ENCODE data around the gene CACNA2D3. TPM values are rescaled to one million over a fixed set of nuclear protein-coding genes. Genes with fewer than 3 reads are reported as not detected.

Gene CACNA2D3
- total RNA-seq, 6 donors from 2014 or later = 2.9 to 16.8 (median 4.9) TPM

- Histone ChIP-seq H3K9me3 (no peaks in the 10 kb centered on the region), H3K4me3 (no peak overlapping the region), H3K27ac (no peak overlapping the region), H3K36me3 (no peaks in the 10 kb centered on the region), H3K4me1 (no peaks in the 10 kb centered on the region), H3K27me3 (no peaks in the 10 kb centered on the region)
- TF ChIP-seq EP300 (IDR thresholded peaks at IDR 0.05) = no peak
- TF ChIP-seq, protein P1, sequence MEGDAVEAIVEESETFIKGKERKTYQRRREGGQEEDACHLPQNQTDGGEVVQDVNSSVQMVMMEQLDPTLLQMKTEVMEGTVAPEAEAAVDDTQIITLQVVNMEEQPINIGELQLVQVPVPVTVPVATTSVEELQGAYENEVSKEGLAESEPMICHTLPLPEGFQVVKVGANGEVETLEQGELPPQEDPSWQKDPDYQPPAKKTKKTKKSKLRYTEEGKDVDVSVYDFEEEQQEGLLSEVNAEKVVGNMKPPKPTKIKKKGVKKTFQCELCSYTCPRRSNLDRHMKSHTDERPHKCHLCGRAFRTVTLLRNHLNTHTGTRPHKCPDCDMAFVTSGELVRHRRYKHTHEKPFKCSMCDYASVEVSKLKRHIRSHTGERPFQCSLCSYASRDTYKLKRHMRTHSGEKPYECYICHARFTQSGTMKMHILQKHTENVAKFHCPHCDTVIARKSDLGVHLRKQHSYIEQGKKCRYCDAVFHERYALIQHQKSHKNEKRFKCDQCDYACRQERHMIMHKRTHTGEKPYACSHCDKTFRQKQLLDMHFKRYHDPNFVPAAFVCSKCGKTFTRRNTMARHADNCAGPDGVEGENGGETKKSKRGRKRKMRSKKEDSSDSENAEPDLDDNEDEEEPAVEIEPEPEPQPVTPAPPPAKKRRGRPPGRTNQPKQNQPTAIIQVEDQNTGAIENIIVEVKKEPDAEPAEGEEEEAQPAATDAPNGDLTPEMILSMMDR (IDR thresholded peaks at IDR 0.05) = no peak
- TF ChIP-seq POLR2AphosphoS5 (IDR thresholded peaks at IDR 0.05) = no peak
- no peak for TF ChIP-seq POLR2A (IDR thresholded peaks at IDR 0.05)
- ATAC-seq (ENCODE audit: low FRiP score in 2 of 2) (no peak), DNase-seq (no peak)
- 77 to 85% methylated on average over 2 of the region's 2 CpGs for WGBS, 2 donors
Observed at GRCh38 chr3:54771050-54771449, 648.7 kb downstream of the CACNA2D3 start.

DNA sequence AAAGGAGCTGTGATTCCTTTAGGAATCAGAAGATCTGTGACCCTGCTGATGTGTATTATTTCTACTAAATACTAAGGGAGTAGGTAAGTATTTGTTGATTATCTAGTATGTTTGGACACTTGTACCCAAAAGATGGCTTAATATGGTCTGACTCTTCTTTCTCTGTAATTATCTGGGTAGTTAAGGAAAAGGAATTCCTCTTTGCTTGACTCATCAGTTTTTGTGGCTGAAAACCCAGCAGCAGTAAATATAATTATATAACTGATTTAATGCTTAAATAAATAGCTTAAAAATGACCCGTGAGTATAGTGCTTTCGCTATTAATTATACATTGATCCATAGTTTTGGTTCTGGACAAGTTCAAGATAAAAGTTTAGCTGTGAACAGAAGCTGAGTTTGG, 649.7 kb downstream of the CACNA2D3 start:
- no peaks in the 10 kb centered on the region for H3K27me3 ChIP-seq
- DNase-seq (no peak), ATAC-seq (ENCODE audit: low FRiP score in 2 of 2) (no peak)
- H3K4me3 ChIP-seq = no peak overlapping the region
- H3K4me1 ChIP-seq = no peaks in the 10 kb centered on the region
- 90 to 94% methylated on average over 2 of the region's 2 CpGs for WGBS, 2 donors
- H3K27ac ChIP-seq = no peak overlapping the region
- TF ChIP-seq POLR2AphosphoS5 (IDR thresholded peaks at IDR 0.05) = no peak
- no peak for TF ChIP-seq EP300 (IDR thresholded peaks at IDR 0.05)
- TF ChIP-seq, protein P1 (IDR thresholded peaks at IDR 0.05) = no peak
- no peak for TF ChIP-seq POLR2A (IDR thresholded peaks at IDR 0.05)
- no peaks in the 10 kb centered on the region for H3K36me3 ChIP-seq
- H3K9me3 ChIP-seq = no peaks in the 10 kb centered on the region

DNA sequence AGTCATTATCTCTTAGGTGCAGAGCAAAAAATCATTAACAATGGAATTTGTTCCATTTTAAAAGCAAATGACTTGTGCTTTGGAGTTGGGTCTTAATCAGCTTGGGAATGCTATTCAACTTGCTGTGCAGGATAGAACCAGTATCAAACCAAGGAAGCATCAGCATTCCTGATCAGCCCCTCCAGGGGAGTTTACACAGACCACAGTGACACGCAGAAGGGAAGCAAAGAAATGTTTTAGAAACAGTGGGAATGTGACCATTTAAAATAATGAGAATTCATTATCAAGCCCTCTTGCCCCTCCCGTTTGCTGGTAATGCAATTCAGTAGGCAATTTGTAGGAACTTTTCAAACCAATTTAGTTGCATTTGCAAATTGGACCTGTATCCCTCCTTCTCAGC, 650.4 kb downstream of the CACNA2D3 start:
- H3K27me3 ChIP-seq = no peaks in the 10 kb centered on the region
- no peak overlapping the region for H3K27ac ChIP-seq
- no peaks in the 10 kb centered on the region for H3K9me3 ChIP-seq
- H3K4me3 ChIP-seq = no peak overlapping the region
- DNase-seq (no peak), ATAC-seq (ENCODE audit: low FRiP score in 2 of 2) (no peak)
- H3K4me1 ChIP-seq = no peaks in the 10 kb centered on the region
- TF ChIP-seq EP300 (IDR thresholded peaks at IDR 0.05) (no peak), POLR2AphosphoS5 (IDR thresholded peaks at IDR 0.05) (no peak), POLR2A (IDR thresholded peaks at IDR 0.05) (no peak)
- TF ChIP-seq, protein P1 (IDR thresholded peaks at IDR 0.05) = no peak
- 82 to 98% methylated on average over 2 of the region's 2 CpGs for WGBS, 2 donors
- H3K36me3 ChIP-seq = no peaks in the 10 kb centered on the region

GRCh38 chr3:54773271-54773670, 650.9 kb downstream of the CACNA2D3 start:
- no peak overlapping the region for H3K27ac ChIP-seq
- no peaks in the 10 kb centered on the region for H3K4me1 ChIP-seq
- TF ChIP-seq POLR2A (IDR thresholded peaks at IDR 0.05) (no peak), EP300 (IDR thresholded peaks at IDR 0.05) (no peak), POLR2AphosphoS5 (IDR thresholded peaks at IDR 0.05) (no peak)
- TF ChIP-seq, protein P1 (IDR thresholded peaks at IDR 0.05) = no peak
- WGBS, 2 donors = 65 to 73% methylated on average over 4 of the region's 4 CpGs
- no peak overlapping the region for H3K4me3 ChIP-seq
- no peaks in the 10 kb centered on the region for H3K36me3 ChIP-seq
- DNase-seq = no peak
- H3K27me3 ChIP-seq = no peaks in the 10 kb centered on the region
- no peaks in the 10 kb centered on the region for H3K9me3 ChIP-seq
- no peak for ATAC-seq (ENCODE audit: low FRiP score in 2 of 2)

DNA sequence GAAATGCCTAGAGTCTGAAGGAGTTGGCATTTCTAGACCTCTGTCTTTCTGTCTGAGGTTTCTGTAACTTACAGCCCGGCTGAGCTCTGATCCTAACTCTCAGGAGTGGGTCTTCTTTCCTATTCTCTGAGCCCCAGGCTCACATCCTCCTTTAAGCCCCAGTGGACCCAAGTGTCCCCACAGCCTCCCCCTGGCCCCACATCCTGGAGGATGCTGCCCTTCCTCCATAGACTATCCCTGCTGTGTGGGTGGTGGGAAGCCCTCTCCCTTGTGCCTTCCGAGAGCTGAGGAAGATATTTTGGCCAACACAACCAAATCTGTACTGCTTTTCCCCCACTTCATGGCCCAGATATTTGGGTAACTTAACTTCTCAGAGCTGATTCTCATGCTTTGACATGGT, 654.2 kb downstream of the CACNA2D3 start:
- no peak for ATAC-seq (ENCODE audit: low FRiP score in 2 of 2)
- TF ChIP-seq POLR2A (IDR thresholded peaks at IDR 0.05) = no peak
- no peak for TF ChIP-seq EP300 (IDR thresholded peaks at IDR 0.05)
- TF ChIP-seq, protein P1 (IDR thresholded peaks at IDR 0.05) = no peak
- no peak for TF ChIP-seq POLR2AphosphoS5 (IDR thresholded peaks at IDR 0.05)
- WGBS, 2 donors = 81 to 98% methylated on average over 2 of the region's 2 CpGs
- no peaks in the 10 kb centered on the region for H3K9me3 ChIP-seq
- H3K4me1 ChIP-seq = no peaks in the 10 kb centered on the region
- no peak for DNase-seq
- no peak overlapping the region for H3K27ac ChIP-seq
- no peak overlapping the region for H3K4me3 ChIP-seq
- H3K27me3 ChIP-seq = no peaks in the 10 kb centered on the region
- no peaks in the 10 kb centered on the region for H3K36me3 ChIP-seq

Measured in upper lobe of left lung (tissue), 6 donors.